ENCODE data around the gene MAN1B1.
"Not testable (repeated sequence)": the region's sequence is repeated elsewhere in the genome, so short reads cannot be mapped to it uniquely, and the experiment has no call there.

The MAN1B1 gene

GRCh38 chr9:137116728-137117127, 29.9 kb downstream of the MAN1B1 start:
- Histone ChIP-seq H3K9ac (ENCODE audit: low read length in 5 of 5) (no peak overlapping the region), H3K27me3 (ENCODE audit: control insufficient read depth in 5 of 5, insufficient read depth in 4 of 5, low read length in 5 of 5) (peaks cover 0 to 6% (median 0%) of the 10 kb centered on the region in 5 donors), H3K9me3 (ENCODE audit: control insufficient read depth in 5 of 5, low read length in 5 of 5) (no peaks in the 10 kb centered on the region), H3K27ac (ENCODE audit: low read depth, low read length) (no peak overlapping the region), H3K4me1 (ENCODE audit: control insufficient read depth in 5 of 5, insufficient read depth in 5 of 5, low read length in 5 of 5) (peaks cover 0 to 35% (median 22%) of the 10 kb centered on the region in 5 donors), H3K36me3 (ENCODE audit: control insufficient read depth in 5 of 5, insufficient read depth in 5 of 5, low read length in 5 of 5) (peaks cover 0 to 16% (median 14%) of the 10 kb centered on the region in 5 donors), H3K4me3 (ENCODE audit: low read depth in 1 of 5, low read length in 5 of 5) (no peak overlapping the region)

GRCh38 chr9:137117269-137117731, 30.5 kb downstream of the MAN1B1 start:
- H3K4me3 ChIP-seq (ENCODE audit: low read depth in 1 of 5, low read length in 5 of 5): peak overlapping the region in 1 of 5 donors; percentile 11
- H3K4me1 ChIP-seq (ENCODE audit: control insufficient read depth in 5 of 5, insufficient read depth in 5 of 5, low read length in 5 of 5): peaks cover 0 to 35% (median 22%) of the 10 kb centered on the region in 5 donors
- H3K27ac ChIP-seq (ENCODE audit: low read depth, low read length): no peak overlapping the region
- peaks cover 0 to 6% (median 0%) of the 10 kb centered on the region in 5 donors for H3K27me3 ChIP-seq (ENCODE audit: control insufficient read depth in 5 of 5, insufficient read depth in 4 of 5, low read length in 5 of 5)
- no peaks in the 10 kb centered on the region for H3K9me3 ChIP-seq (ENCODE audit: control insufficient read depth in 5 of 5, low read length in 5 of 5)
- H3K36me3 ChIP-seq (ENCODE audit: control insufficient read depth in 5 of 5, insufficient read depth in 5 of 5, low read length in 5 of 5): peaks cover 0 to 11% (median 8%) of the 10 kb centered on the region in 5 donors
- peak overlapping the region in 1 of 5 donors; percentile 10 for H3K9ac ChIP-seq (ENCODE audit: low read length in 5 of 5)

DNA sequence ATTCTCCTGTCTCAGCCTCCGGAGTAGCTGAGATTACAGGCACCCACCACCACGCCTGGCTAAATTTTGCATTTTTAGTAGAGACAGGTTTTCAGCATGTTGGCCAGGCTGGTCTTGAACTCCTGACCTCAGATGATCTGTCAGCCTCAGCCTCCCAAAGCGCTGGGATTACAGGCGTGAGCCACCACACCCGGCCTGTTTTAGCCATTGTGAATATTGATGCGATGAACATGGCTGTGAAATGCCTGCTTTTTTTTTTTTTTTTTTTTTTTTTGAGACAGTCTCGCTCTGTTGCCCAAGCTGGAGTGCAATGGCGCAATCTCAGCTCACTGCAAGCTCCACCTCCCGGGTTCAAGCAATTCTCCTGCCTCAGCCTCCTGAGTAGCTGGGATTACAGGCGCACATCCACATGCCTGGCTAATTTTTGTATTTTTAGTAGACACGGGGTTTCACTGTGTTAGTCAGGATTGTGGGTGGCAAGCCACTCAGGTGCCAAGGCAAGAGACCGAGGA, 31.4 kb downstream of the MAN1B1 start:
- H3K9me3 ChIP-seq (ENCODE audit: control insufficient read depth in 5 of 5, low read length in 5 of 5); H3K9ac ChIP-seq (ENCODE audit: low read length in 5 of 5); H3K36me3 ChIP-seq (ENCODE audit: control insufficient read depth in 5 of 5, insufficient read depth in 5 of 5, low read length in 5 of 5); H3K27ac ChIP-seq (ENCODE audit: low read depth, low read length); H3K27me3 ChIP-seq (ENCODE audit: control insufficient read depth in 5 of 5, insufficient read depth in 4 of 5, low read length in 5 of 5); H3K4me3 ChIP-seq (ENCODE audit: low read depth in 1 of 5, low read length in 5 of 5): not testable (repeated sequence)
- peaks cover 0 to 35% (median 21%) of the 10 kb centered on the region in 5 donors for H3K4me1 ChIP-seq (ENCODE audit: control insufficient read depth in 5 of 5, insufficient read depth in 5 of 5, low read length in 5 of 5)

DNA sequence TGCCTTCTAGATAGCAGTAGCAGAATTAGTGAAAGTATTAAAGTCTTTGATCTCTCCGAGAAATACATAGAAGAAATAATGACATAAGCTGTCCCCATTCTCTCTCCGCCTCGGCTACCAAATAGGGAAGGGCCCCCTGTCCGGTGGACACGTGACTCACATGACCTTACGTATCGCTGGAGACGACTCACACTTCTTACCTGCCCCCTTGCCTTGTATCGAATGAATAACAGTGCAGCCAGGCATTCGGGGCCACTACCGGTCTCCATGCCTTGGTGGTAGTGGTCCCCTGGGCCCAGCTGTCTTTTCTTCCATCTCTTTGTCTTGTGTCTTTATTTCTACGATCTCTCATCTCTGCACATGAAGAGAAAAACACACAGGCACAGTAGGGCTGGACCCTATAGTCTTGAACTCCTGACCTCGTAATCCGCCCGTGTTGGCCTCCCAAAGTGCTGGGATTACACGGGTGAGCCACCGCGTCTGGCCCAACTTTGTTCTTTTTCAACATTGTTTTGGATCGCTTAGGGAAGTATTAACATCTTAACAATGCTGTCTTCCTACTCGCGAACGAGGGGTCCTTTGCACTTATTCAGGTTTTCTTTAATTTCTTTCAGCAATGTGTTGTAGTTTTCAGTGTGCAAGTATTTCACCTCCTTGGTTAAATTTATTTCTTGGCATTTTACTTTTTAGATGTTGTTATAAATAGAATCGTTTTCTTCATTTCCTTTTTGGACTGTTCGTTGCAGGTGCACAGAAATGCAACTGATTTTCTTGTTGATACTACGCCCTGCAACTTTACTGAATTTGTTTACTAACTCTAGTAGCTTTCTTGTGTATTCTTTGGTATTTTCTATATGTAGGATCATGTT, 35.4 kb downstream of the MAN1B1 start:
- not testable (repeated sequence) for H3K4me3 ChIP-seq (ENCODE audit: low read depth in 1 of 5, low read length in 5 of 5); H3K9me3 ChIP-seq (ENCODE audit: control insufficient read depth in 5 of 5, low read length in 5 of 5); H3K36me3 ChIP-seq (ENCODE audit: control insufficient read depth in 5 of 5, insufficient read depth in 5 of 5, low read length in 5 of 5); H3K9ac ChIP-seq (ENCODE audit: low read length in 5 of 5); H3K27ac ChIP-seq (ENCODE audit: low read depth, low read length); H3K27me3 ChIP-seq (ENCODE audit: control insufficient read depth in 5 of 5, insufficient read depth in 4 of 5, low read length in 5 of 5)
- peaks cover 0 to 13% (median 9%) of the 10 kb centered on the region in 5 donors for H3K4me1 ChIP-seq (ENCODE audit: control insufficient read depth in 5 of 5, insufficient read depth in 5 of 5, low read length in 5 of 5)

GRCh38 chr9:137122796-137123467, 36.1 kb downstream of the MAN1B1 start:
- not testable (repeated sequence) for H3K27ac ChIP-seq (ENCODE audit: low read depth, low read length); H3K4me3 ChIP-seq (ENCODE audit: low read depth in 1 of 5, low read length in 5 of 5); H3K27me3 ChIP-seq (ENCODE audit: control insufficient read depth in 5 of 5, insufficient read depth in 4 of 5, low read length in 5 of 5); H3K36me3 ChIP-seq (ENCODE audit: control insufficient read depth in 5 of 5, insufficient read depth in 5 of 5, low read length in 5 of 5); H3K9me3 ChIP-seq (ENCODE audit: control insufficient read depth in 5 of 5, low read length in 5 of 5); H3K9ac ChIP-seq (ENCODE audit: low read length in 5 of 5)
- H3K4me1 ChIP-seq (ENCODE audit: control insufficient read depth in 5 of 5, insufficient read depth in 5 of 5, low read length in 5 of 5): peaks cover 0 to 15% (median 13%) of the 10 kb centered on the region in 5 donors

DNA sequence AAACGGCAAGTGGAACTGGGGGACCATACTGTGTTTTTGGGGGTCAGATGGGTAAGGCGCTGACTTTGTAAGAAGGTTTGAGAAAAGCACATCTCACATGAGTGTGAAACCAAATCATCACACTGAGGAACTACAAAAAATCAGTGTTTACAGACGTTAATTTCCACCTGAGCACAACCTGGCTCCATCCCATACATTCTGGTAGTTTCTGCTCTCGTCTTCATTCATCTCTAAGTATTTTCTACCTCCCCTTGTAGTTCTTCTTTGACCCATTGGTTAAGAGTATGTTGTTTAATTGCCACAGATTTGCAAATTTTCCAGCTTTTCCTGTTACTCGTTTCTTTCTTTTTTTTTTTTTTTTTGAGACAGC, 36.7 kb downstream of the MAN1B1 start:
- Histone ChIP-seq H3K27ac (ENCODE audit: low read depth, low read length) (no peak overlapping the region), H3K4me3 (ENCODE audit: low read depth in 1 of 5, low read length in 5 of 5) (no peak overlapping the region), H3K27me3 (ENCODE audit: control insufficient read depth in 5 of 5, insufficient read depth in 4 of 5, low read length in 5 of 5) (no peaks in the 10 kb centered on the region), H3K4me1 (ENCODE audit: control insufficient read depth in 5 of 5, insufficient read depth in 5 of 5, low read length in 5 of 5) (peaks cover 0 to 20% (median 17%) of the 10 kb centered on the region in 5 donors), H3K36me3 (ENCODE audit: control insufficient read depth in 5 of 5, insufficient read depth in 5 of 5, low read length in 5 of 5) (no peaks in the 10 kb centered on the region), H3K9ac (ENCODE audit: low read length in 5 of 5) (no peak overlapping the region), H3K9me3 (ENCODE audit: control insufficient read depth in 5 of 5, low read length in 5 of 5) (no peaks in the 10 kb centered on the region)

- H3K4me1 ChIP-seq (ENCODE audit: control insufficient read depth in 5 of 5, insufficient read depth in 5 of 5, low read length in 5 of 5): peaks cover 0 to 26% (median 23%) of the 10 kb centered on the region in 5 donors
- not testable (repeated sequence) for H3K27ac ChIP-seq (ENCODE audit: low read depth, low read length); H3K4me3 ChIP-seq (ENCODE audit: low read depth in 1 of 5, low read length in 5 of 5); H3K9ac ChIP-seq (ENCODE audit: low read length in 5 of 5); H3K9me3 ChIP-seq (ENCODE audit: control insufficient read depth in 5 of 5, low read length in 5 of 5); H3K27me3 ChIP-seq (ENCODE audit: control insufficient read depth in 5 of 5, insufficient read depth in 4 of 5, low read length in 5 of 5); H3K36me3 ChIP-seq (ENCODE audit: control insufficient read depth in 5 of 5, insufficient read depth in 5 of 5, low read length in 5 of 5)
Measured at GRCh38 chr9:137123952-137124462, 37.2 kb downstream of the MAN1B1 start.

- Histone ChIP-seq H3K27me3 (ENCODE audit: control insufficient read depth in 5 of 5, insufficient read depth in 4 of 5, low read length in 5 of 5) (no peaks in the 10 kb centered on the region), H3K4me1 (ENCODE audit: control insufficient read depth in 5 of 5, insufficient read depth in 5 of 5, low read length in 5 of 5) (peaks cover 0 to 40% (median 28%) of the 10 kb centered on the region in 5 donors), H3K36me3 (ENCODE audit: control insufficient read depth in 5 of 5, insufficient read depth in 5 of 5, low read length in 5 of 5) (no peaks in the 10 kb centered on the region), H3K27ac (ENCODE audit: low read depth, low read length) (no peak overlapping the region), H3K9me3 (ENCODE audit: control insufficient read depth in 5 of 5, low read length in 5 of 5) (peaks cover 0 to 8% (median 4%) of the 10 kb centered on the region in 5 donors), H3K4me3 (ENCODE audit: low read depth in 1 of 5, low read length in 5 of 5) (no peak overlapping the region), H3K9ac (ENCODE audit: low read length in 5 of 5) (no peak overlapping the region)
Measured at GRCh38 chr9:137126786-137127185, 40.0 kb downstream of the MAN1B1 start.

GRCh38 chr9:137127301-137128157, 40.7 kb downstream of the MAN1B1 start:
- Histone ChIP-seq H3K4me1 (ENCODE audit: control insufficient read depth in 5 of 5, insufficient read depth in 5 of 5, low read length in 5 of 5) (peaks cover 0 to 40% (median 28%) of the 10 kb centered on the region in 5 donors), H3K27ac (ENCODE audit: low read depth, low read length) (no peak overlapping the region), H3K36me3 (ENCODE audit: control insufficient read depth in 5 of 5, insufficient read depth in 5 of 5, low read length in 5 of 5) (no peaks in the 10 kb centered on the region), H3K4me3 (ENCODE audit: low read depth in 1 of 5, low read length in 5 of 5) (peak overlapping the region in 3 of 5 donors; percentile 37 to 49 (median 39)), H3K9me3 (ENCODE audit: control insufficient read depth in 5 of 5, low read length in 5 of 5) (peaks cover 0 to 8% (median 4%) of the 10 kb centered on the region in 5 donors), H3K9ac (ENCODE audit: low read length in 5 of 5) (no peak overlapping the region), H3K27me3 (ENCODE audit: control insufficient read depth in 5 of 5, insufficient read depth in 4 of 5, low read length in 5 of 5) (no peaks in the 10 kb centered on the region)
